Measurements from ENCODE around the gene ZNF335. TPM values are rescaled to one million over a fixed set of nuclear protein-coding genes. Genes with fewer than 3 reads are reported as not detected.

Gene ZNF335
- total RNA-seq, 1 donor from 2014 or later = 49.6 TPM

- ChIA-PET POLR2A (interaction anchor here (0.9 to 3.7 kb wide), 5 partner anchors 16 to 62 kb away, joined by 3 to 68 read pairs (median 9); partner anchors contain the start of genes CTSA, NEURL2, PCIF1 and ZNF335), CTCF (interaction anchor here (1.0 kb wide), 1 partner anchor 19 kb away, joined by 4 read pairs; no protein-coding TSS in a partner anchor)
- no peak overlapping the region for H3K4me3 Mint-ChIP-seq
- intact Hi-C loops (cut with micrococcal nuclease) = no loop called here
- no peak overlapping the region for H3K27ac Mint-ChIP-seq
- no peaks in the 10 kb centered on the region for H3K36me3 Mint-ChIP-seq (ENCODE audit: low read depth)
- no peak for ATAC-seq (ENCODE audit: low read depth)
- peaks cover 28% of the 10 kb centered on the region for H3K4me1 Mint-ChIP-seq
- H3K9me3 Mint-ChIP-seq = no peaks in the 10 kb centered on the region
- peaks cover 3% of the 10 kb centered on the region for H3K27me3 Mint-ChIP-seq
- TF ChIP-seq, protein P1, sequence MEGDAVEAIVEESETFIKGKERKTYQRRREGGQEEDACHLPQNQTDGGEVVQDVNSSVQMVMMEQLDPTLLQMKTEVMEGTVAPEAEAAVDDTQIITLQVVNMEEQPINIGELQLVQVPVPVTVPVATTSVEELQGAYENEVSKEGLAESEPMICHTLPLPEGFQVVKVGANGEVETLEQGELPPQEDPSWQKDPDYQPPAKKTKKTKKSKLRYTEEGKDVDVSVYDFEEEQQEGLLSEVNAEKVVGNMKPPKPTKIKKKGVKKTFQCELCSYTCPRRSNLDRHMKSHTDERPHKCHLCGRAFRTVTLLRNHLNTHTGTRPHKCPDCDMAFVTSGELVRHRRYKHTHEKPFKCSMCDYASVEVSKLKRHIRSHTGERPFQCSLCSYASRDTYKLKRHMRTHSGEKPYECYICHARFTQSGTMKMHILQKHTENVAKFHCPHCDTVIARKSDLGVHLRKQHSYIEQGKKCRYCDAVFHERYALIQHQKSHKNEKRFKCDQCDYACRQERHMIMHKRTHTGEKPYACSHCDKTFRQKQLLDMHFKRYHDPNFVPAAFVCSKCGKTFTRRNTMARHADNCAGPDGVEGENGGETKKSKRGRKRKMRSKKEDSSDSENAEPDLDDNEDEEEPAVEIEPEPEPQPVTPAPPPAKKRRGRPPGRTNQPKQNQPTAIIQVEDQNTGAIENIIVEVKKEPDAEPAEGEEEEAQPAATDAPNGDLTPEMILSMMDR (IDR thresholded peaks at IDR 0.05) = no peak
- DNase-seq = no peak
Measured at GRCh38 chr20:45909336-45909808, 62.6 kb downstream of the ZNF335 start.

DNA sequence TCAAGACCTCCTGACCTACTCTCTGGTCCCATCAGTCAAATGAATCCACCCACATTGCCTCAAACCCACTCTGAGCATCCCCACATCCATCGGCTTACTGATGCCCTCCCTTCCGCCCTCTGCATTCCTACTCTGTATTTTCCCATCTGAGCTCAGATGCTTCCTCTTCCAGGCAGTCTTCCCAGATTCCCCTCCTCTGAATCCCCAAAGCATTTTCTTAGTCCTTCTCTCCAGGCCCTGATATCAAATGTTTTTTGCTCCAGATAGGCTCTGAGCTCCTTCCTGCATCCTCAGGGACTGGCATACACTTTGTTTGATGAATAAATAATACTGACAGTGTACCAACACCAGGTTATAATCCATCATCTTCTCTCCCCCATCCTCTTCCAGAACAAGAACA lies 63.9 kb downstream of the ZNF335 start:
- CTCF ChIA-PET = no interaction called here
- TF ChIP-seq, protein P1 (IDR thresholded peaks at IDR 0.05) = no peak
- Mint-ChIP-seq H3K4me1 (peaks cover 26% of the 10 kb centered on the region), H3K9me3 (no peaks in the 10 kb centered on the region), H3K27me3 (peaks cover under 1% of the 10 kb centered on the region), H3K4me3 (no peak overlapping the region), H3K36me3 (ENCODE audit: low read depth) (no peaks in the 10 kb centered on the region), H3K27ac (no peak overlapping the region)
- intact Hi-C loops (cut with micrococcal nuclease) = no loop called here
- ATAC-seq (ENCODE audit: low read depth) (no peak), DNase-seq (no peak)
- POLR2A ChIA-PET = no interaction called here

DNA sequence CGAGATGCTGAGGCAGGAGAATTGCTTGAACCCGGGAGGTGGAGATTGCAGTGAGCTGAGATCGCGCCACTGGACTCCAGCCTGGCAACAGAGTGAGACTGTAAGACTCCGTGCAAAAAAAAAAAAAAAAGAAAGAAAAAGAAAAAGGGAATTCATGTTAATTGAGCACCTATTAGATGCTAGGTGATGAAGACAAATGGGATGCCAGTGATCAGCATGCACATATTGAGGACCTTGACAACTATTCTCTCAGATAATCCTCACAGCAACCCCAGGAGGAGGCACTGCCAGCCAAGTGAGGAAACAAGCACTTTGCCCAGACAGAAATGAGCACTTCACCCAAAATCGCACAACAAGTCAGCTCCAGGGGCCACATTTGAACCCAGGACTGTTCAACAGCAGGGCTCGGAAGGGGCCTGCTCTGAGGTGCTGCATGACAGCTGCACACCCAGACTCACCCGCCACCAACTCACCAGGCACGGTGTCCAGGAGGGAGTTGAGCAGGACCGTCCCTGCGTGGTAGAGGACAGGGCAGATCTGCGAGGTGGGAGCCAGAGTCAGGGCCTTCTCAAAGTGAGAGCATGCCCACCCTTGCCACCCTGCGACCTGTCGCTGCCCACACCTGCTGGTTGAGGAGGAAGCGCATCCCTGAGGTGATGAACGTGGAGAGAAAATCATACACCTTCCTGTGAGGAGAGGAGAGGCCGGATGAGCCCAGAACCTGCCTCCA lies 64.6 kb downstream of the ZNF335 start:
- intact Hi-C loops (cut with micrococcal nuclease) = no loop called here
- peaks cover 28% of the 10 kb centered on the region for H3K4me1 Mint-ChIP-seq
- no peak overlapping the region for H3K27ac Mint-ChIP-seq
- CTCF ChIA-PET = no interaction called here
- no peak overlapping the region for H3K4me3 Mint-ChIP-seq
- DNase-seq (no peak), ATAC-seq (ENCODE audit: low read depth) (no peak)
- H3K36me3 Mint-ChIP-seq (ENCODE audit: low read depth) = no peaks in the 10 kb centered on the region
- POLR2A ChIA-PET = no interaction called here
- H3K9me3 Mint-ChIP-seq = no peaks in the 10 kb centered on the region
- H3K27me3 Mint-ChIP-seq = no peaks in the 10 kb centered on the region
- TF ChIP-seq, protein P1 (IDR thresholded peaks at IDR 0.05) = no peak

DNA sequence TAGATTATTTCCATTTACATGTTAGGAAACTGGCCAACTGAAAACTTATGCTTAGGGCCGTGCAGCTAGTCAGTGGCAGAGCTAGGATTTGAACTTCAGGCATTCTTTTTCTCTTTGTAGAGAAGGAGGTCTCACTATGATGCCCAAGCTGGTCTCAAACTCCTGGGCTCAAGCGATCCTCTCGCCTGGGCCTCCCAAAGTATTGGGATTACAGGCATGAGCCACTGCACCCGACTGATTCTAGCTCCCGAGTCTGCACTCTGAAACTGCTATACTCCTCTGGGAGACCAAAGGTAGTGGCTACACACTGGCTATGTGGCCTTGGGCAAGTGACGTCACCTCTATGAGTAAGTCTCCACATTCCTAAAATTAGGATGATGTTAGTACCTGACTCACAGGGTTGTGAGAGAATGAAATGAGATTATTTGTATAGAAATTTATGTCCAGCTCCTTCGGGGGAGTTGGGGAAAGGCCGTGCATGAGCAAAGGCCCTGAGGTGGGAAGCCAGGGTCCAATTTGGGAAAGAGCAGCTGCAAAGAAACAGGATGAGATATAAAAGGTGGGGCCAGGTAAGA lies 66.4 kb downstream of the ZNF335 start:
- TF ChIP-seq, protein P1 (IDR thresholded peaks at IDR 0.05) = no peak
- POLR2A ChIA-PET = interaction anchor here (0.7 to 1.2 kb wide), 2 partner anchors 9 to 65 kb away, joined by 3 to 4 read pairs; no protein-coding TSS in a partner anchor
- DNase-seq (no peak), ATAC-seq (ENCODE audit: low read depth) (no peak)
- Mint-ChIP-seq H3K27ac (no peak overlapping the region), H3K36me3 (ENCODE audit: low read depth) (no peaks in the 10 kb centered on the region), H3K4me3 (no peak overlapping the region), H3K4me1 (peaks cover 19% of the 10 kb centered on the region), H3K27me3 (no peaks in the 10 kb centered on the region), H3K9me3 (no peaks in the 10 kb centered on the region)
- intact Hi-C loops (cut with micrococcal nuclease) = no loop called here
- CTCF ChIA-PET = interaction anchor here (0.9 kb wide), 1 partner anchor 15 kb away, joined by 3 read pairs; no protein-coding TSS in a partner anchor

Data from activated B cell treated with CpG ODN at 0.5 μM for 24 hours (primary cell).